ENCODE results near the gene AKR1C2. TPM values are rescaled to one million over a fixed set of nuclear protein-coding genes. Genes with fewer than 3 reads are reported as not detected.
"Not testable (repeated sequence)": the region's sequence is repeated elsewhere in the genome, so short reads cannot be mapped to it uniquely, and the experiment has no call there.

AKR1C2 gene
- total RNA-seq, 1 experiment from 2014 or later = 1,997 TPM

- peaks cover 10% of the 10 kb centered on the region; the same call in 1 of the 2 replicates for H3K9me3 ChIP-seq (ENCODE audit: insufficient read depth, low read depth)
- H3K9me2 ChIP-seq (ENCODE audit: insufficient read depth) = no peaks in the 10 kb centered on the region
- H3F3A ChIP-seq (ENCODE audit: insufficient read depth, low read depth) = peaks cover 38% of the 10 kb centered on the region
- ChIA-PET CTCF (interaction anchor here (1.3 kb wide), 1 partner anchor 96 kb away, joined by 4 read pairs; no protein-coding TSS in a partner anchor), POLR2A (ENCODE audit: unreplicated experiment) (no interaction called here)
- H3K4me3 ChIP-seq = no peak overlapping the region
- no peak overlapping the region for H2AFZ ChIP-seq
- H4K20me1 ChIP-seq (ENCODE audit: insufficient read depth) = no peaks in the 10 kb centered on the region
- no TSS peak for BruUV-seq (replicated peaks)
- DNase-seq = no peak
- no peaks in the 10 kb centered on the region for H3K27me3 ChIP-seq (ENCODE audit: insufficient read depth, low read depth)
- TF ChIP-seq CTCF (conservative IDR thresholded peaks at IDR 0.05) = no peak
- TF ChIP-seq EZH2 (IDR thresholded peaks at IDR 0.05; ENCODE audit: low read depth) = no peak
- 0 out of 2 replicates have a peak, but pooled peaks cover 4% of the 10 kb centered on the region for H3K36me3 ChIP-seq (ENCODE audit: low read depth)
- peak overlapping the region; percentile 97 for H3K27ac ChIP-seq
- peaks cover 69% of the 10 kb centered on the region for H3K4me1 ChIP-seq (replicated peaks; ENCODE audit: insufficient read depth)
- no peak overlapping the region for H3K4me2 ChIP-seq
- intact Hi-C loops (cut with micrococcal nuclease; ENCODE audit: unreplicated experiment) = loop anchor here (2.0 kb wide), 1 partner anchor 19 kb away; no protein-coding TSS in a partner anchor
- no peaks in the 10 kb centered on the region for H3K79me2 ChIP-seq (ENCODE audit: low read depth)
Measured at GRCh38 chr10:4945766-4946717, 57.6 kb downstream of the AKR1C2 start.

- CTCF ChIA-PET = interaction anchor here (0.5 kb wide), 1 partner anchor 109 kb away, joined by 3 read pairs; no protein-coding TSS in a partner anchor
- intact Hi-C loops (cut with micrococcal nuclease; ENCODE audit: unreplicated experiment) = loop anchor here (5.0 kb wide), 1 partner anchor 78 kb away; no protein-coding TSS in a partner anchor
- Histone ChIP-seq H3K36me3 (ENCODE audit: low read depth) (0 out of 2 replicates have a peak, but pooled peaks cover 4% of the 10 kb centered on the region), H3K4me3 (no peak overlapping the region), H3K27ac (no peak overlapping the region), H3K79me2 (ENCODE audit: low read depth) (no peaks in the 10 kb centered on the region), H3K27me3 (ENCODE audit: insufficient read depth, low read depth) (no peaks in the 10 kb centered on the region), H3K9me2 (ENCODE audit: insufficient read depth) (no peaks in the 10 kb centered on the region), H3K4me1 (replicated peaks; ENCODE audit: insufficient read depth) (peaks cover 81% of the 10 kb centered on the region), H4K20me1 (ENCODE audit: insufficient read depth) (no peaks in the 10 kb centered on the region), H3F3A (ENCODE audit: insufficient read depth, low read depth) (peaks cover 47% of the 10 kb centered on the region), H2AFZ (no peak overlapping the region), H3K4me2 (no peak overlapping the region), H3K9me3 (ENCODE audit: insufficient read depth, low read depth) (peaks cover 10% of the 10 kb centered on the region; the same call in 1 of the 2 replicates)
- no TSS peak for BruUV-seq (replicated peaks)
- POLR2A ChIA-PET (ENCODE audit: unreplicated experiment) = no interaction called here
- no peak for DNase-seq
- TF ChIP-seq CTCF (conservative IDR thresholded peaks at IDR 0.05) (no peak), EZH2 (IDR thresholded peaks at IDR 0.05; ENCODE audit: low read depth) (no peak)
Measured at GRCh38 chr10:4944841-4945240, 58.8 kb downstream of the AKR1C2 start.

GRCh38 chr10:4943821-4944220 lies 59.8 kb downstream of the AKR1C2 start:
- ChIA-PET POLR2A (ENCODE audit: unreplicated experiment) (interaction anchor here (1.1 kb wide), 1 partner anchor 74 kb away, joined by 15 read pairs; no protein-coding TSS in a partner anchor), CTCF (no interaction called here)
- H3F3A ChIP-seq (ENCODE audit: insufficient read depth, low read depth) = peaks cover 58% of the 10 kb centered on the region
- no peaks in the 10 kb centered on the region for H3K9me2 ChIP-seq (ENCODE audit: insufficient read depth)
- 0 out of 2 replicates have a peak, but pooled peaks cover 4% of the 10 kb centered on the region for H3K36me3 ChIP-seq (ENCODE audit: low read depth)
- intact Hi-C loops (cut with micrococcal nuclease; ENCODE audit: unreplicated experiment) = loop anchor here (5.0 kb wide), 1 partner anchor 77 kb away; no protein-coding TSS in a partner anchor
- TF ChIP-seq EZH2 (IDR thresholded peaks at IDR 0.05; ENCODE audit: low read depth) (no peak), CTCF (conservative IDR thresholded peaks at IDR 0.05) (no peak)
- H3K27me3 ChIP-seq (ENCODE audit: insufficient read depth, low read depth) = no peaks in the 10 kb centered on the region
- H3K27ac ChIP-seq = peak overlapping the region; percentile 100
- H3K4me3 ChIP-seq = no peak overlapping the region
- H3K4me1 ChIP-seq (replicated peaks; ENCODE audit: insufficient read depth) = peaks cover 90% of the 10 kb centered on the region
- H2AFZ ChIP-seq = no peak overlapping the region
- no peaks in the 10 kb centered on the region for H3K79me2 ChIP-seq (ENCODE audit: low read depth)
- no peak for DNase-seq
- H4K20me1 ChIP-seq (ENCODE audit: insufficient read depth) = no peaks in the 10 kb centered on the region
- H3K9me3 ChIP-seq (ENCODE audit: insufficient read depth, low read depth) = peaks cover 7% of the 10 kb centered on the region; the same call in 1 of the 2 replicates
- no TSS peak for BruUV-seq (replicated peaks)
- H3K4me2 ChIP-seq = peak overlapping the region; percentile 59; the same call in 1 of the 2 replicates

GRCh38 chr10:4943416-4943815 lies 60.2 kb downstream of the AKR1C2 start:
- POLR2A ChIA-PET (ENCODE audit: unreplicated experiment) = interaction anchor here (0.6 to 1.1 kb wide), 2 partner anchors 68 to 75 kb away, joined by 3 to 15 read pairs; no protein-coding TSS in a partner anchor
- H4K20me1 ChIP-seq (ENCODE audit: insufficient read depth); H3K79me2 ChIP-seq (ENCODE audit: low read depth); CTCF ChIA-PET; H3K27me3 ChIP-seq (ENCODE audit: insufficient read depth, low read depth); H2AFZ ChIP-seq; H3K4me3 ChIP-seq; H3K36me3 ChIP-seq (ENCODE audit: low read depth); DNase-seq; H3K9me3 ChIP-seq (ENCODE audit: insufficient read depth, low read depth); H3K9me2 ChIP-seq (ENCODE audit: insufficient read depth): not testable (repeated sequence)
- Histone ChIP-seq H3K4me1 (replicated peaks; ENCODE audit: insufficient read depth) (peaks cover 90% of the 10 kb centered on the region), H3K27ac (peak overlapping the region; percentile 100), H3F3A (ENCODE audit: insufficient read depth, low read depth) (peaks cover 60% of the 10 kb centered on the region), H3K4me2 (peak overlapping the region; percentile 59)
- intact Hi-C loops (cut with micrococcal nuclease; ENCODE audit: unreplicated experiment) = loop anchor here (5.0 kb wide), 1 partner anchor 76 kb away; no protein-coding TSS in a partner anchor
- BruUV-seq (replicated peaks) = TSS peak; percentile 17
